ENCODE measurements around the gene PDE8B. TPM values are rescaled to one million over a fixed set of nuclear protein-coding genes. Genes with fewer than 3 reads are reported as not detected.

Gene PDE8B
- total RNA-seq, 1 donor from 2014 or later = 5.9 TPM

GRCh38 chr5:77425998-77426659 lies 215.6 kb downstream of the PDE8B start:
- H3K27me3 ChIP-seq (ENCODE audit: low read depth) = no peaks in the 10 kb centered on the region
- peaks cover 6% of the 10 kb centered on the region for H3K9me3 ChIP-seq (replicated peaks)
- DNase-seq = no peak
- no peak for TF ChIP-seq CTCF (IDR thresholded peaks at IDR 0.05; ENCODE audit: borderline replicate concordance)
- H3K27ac ChIP-seq (replicated peaks) = no peak overlapping the region
- no peak overlapping the region for H3K4me3 ChIP-seq
- peaks cover 41% of the 10 kb centered on the region for H3K36me3 ChIP-seq
- intact Hi-C loops (cut with micrococcal nuclease) = no loop called here
- no peaks in the 10 kb centered on the region for H3K4me1 ChIP-seq

GRCh38 chr5:77426670-77427069 lies 216.2 kb downstream of the PDE8B start:
- peaks cover 6% of the 10 kb centered on the region for H3K9me3 ChIP-seq (replicated peaks)
- peaks cover 46% of the 10 kb centered on the region for H3K36me3 ChIP-seq
- no peak overlapping the region for H3K4me3 ChIP-seq
- no peak overlapping the region for H3K27ac ChIP-seq (replicated peaks)
- no peaks in the 10 kb centered on the region for H3K4me1 ChIP-seq
- DNase-seq = no peak
- intact Hi-C loops (cut with micrococcal nuclease) = no loop called here
- H3K27me3 ChIP-seq (ENCODE audit: low read depth) = no peaks in the 10 kb centered on the region
- TF ChIP-seq CTCF (IDR thresholded peaks at IDR 0.05; ENCODE audit: borderline replicate concordance) = no peak

DNA sequence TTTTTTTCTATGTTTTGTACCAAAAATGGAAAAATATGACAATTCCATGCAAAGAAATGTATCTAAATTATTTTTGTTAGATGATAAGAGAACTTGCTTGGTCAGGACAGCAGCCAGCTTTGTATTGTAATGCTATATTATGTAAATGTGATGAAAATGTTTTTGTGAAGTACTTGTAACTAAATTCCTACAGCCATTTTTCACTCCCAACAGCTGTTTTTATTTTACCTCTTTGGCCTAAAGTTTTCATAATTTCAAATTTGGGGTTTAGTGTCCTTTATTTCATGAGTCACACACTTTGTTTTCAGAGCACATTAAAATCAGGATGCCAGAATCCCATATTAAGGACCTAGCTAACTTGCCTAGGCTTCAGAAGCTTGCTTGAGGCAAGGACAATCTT lies 217.5 kb downstream of the PDE8B start:
- Histone ChIP-seq H3K27me3 (ENCODE audit: low read depth) (no peaks in the 10 kb centered on the region), H3K36me3 (peaks cover 60% of the 10 kb centered on the region), H3K4me1 (no peaks in the 10 kb centered on the region), H3K4me3 (no peak overlapping the region), H3K9me3 (replicated peaks) (peaks cover 3% of the 10 kb centered on the region), H3K27ac (replicated peaks) (no peak overlapping the region)
- intact Hi-C loops (cut with micrococcal nuclease) = no loop called here
- no peak for DNase-seq
- no peak for TF ChIP-seq CTCF (IDR thresholded peaks at IDR 0.05; ENCODE audit: borderline replicate concordance)

DNA sequence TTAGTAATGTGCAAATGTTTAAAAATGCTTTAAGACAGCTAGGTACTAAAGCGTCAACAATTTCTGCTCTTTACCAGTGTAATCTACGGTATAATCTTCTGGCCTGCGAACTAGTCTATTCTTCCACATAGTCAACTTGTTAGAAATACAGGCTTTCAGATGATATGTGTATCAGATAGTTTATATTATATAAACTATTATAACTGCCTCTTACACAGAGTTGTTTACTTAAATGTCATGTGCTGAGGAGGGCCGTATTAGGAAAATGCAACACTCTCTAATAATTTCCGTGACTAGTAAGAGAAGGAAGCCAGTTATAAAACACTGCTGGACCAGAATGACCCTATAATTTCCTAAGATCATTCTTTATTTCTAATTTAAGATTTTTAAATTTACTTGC lies 218.0 kb downstream of the PDE8B start:
- Histone ChIP-seq H3K9me3 (replicated peaks) (no peaks in the 10 kb centered on the region), H3K27me3 (ENCODE audit: low read depth) (no peaks in the 10 kb centered on the region), H3K27ac (replicated peaks) (no peak overlapping the region), H3K4me3 (no peak overlapping the region), H3K36me3 (peaks cover 65% of the 10 kb centered on the region), H3K4me1 (no peaks in the 10 kb centered on the region)
- no peak for DNase-seq
- intact Hi-C loops (cut with micrococcal nuclease) = no loop called here
- TF ChIP-seq CTCF (IDR thresholded peaks at IDR 0.05; ENCODE audit: borderline replicate concordance) = no peak

GRCh38 chr5:77430726-77431125 lies 220.2 kb downstream of the PDE8B start:
- Histone ChIP-seq H3K4me1 (no peaks in the 10 kb centered on the region), H3K4me3 (no peak overlapping the region), H3K9me3 (replicated peaks) (no peaks in the 10 kb centered on the region), H3K27me3 (ENCODE audit: low read depth) (no peaks in the 10 kb centered on the region), H3K36me3 (peaks cover 75% of the 10 kb centered on the region), H3K27ac (replicated peaks) (no peak overlapping the region)
- no peak for TF ChIP-seq CTCF (IDR thresholded peaks at IDR 0.05; ENCODE audit: borderline replicate concordance)
- DNase-seq = no peak
- intact Hi-C loops (cut with micrococcal nuclease) = no loop called here
